ENCODE measurements around the gene KLHL12. TPM values are rescaled to one million over a fixed set of nuclear protein-coding genes. Genes with fewer than 3 reads are reported as not detected.

Gene KLHL12
- total and polyA plus RNA-seq, 7 experiments from 2014 or later = 12.1 to 28.0 (median 18.3) TPM

- H3K9me3 ChIP-seq (ENCODE audit: control insufficient read depth in 2 of 3, low read length in 3 of 3) = no peaks in the 10 kb centered on the region
- H3K4me3 ChIP-seq (ENCODE audit: low read length) = peak overlapping the region; percentile 67
- intact Hi-C loops (cut with micrococcal nuclease) = loop anchor here (1.0 to 5.0 kb wide), 12 partner anchors 9 to 1013 kb away; partner anchors contain the start of genes ADIPOR1 (in 2 of the 2), KLHL12 (in 2 of the 2), PPFIA4 (in 2 of the 2) and TMEM183A (in 2 of the 2)
- peak overlapping the region; percentile 90 to 98 (median 94) for H3K4me3 Mint-ChIP-seq
- peaks cover 0 to 13% (median 2%) of the 10 kb centered on the region in 5 donors for H3K36me3 Mint-ChIP-seq
- peak in 7 of 9 donors; percentile 19 to 51 (median 38) for DNase-seq
- ATAC-seq = no peak
- H3K27me3 Mint-ChIP-seq = peaks cover 0 to 5% (median 0%) of the 10 kb centered on the region in 5 donors
- ChIA-PET POLR2A (interaction anchor here (0.5 to 1.7 kb wide), 14 partner anchors 9 to 1443 kb away, joined by 3 to 10 read pairs (median 4); partner anchors contain the start of genes ADIPOR1, KLHL12, RABIF and TMEM183A), CTCF (interaction anchor here (0.7 to 1.5 kb wide), 5 partner anchors 8 to 40 kb away, joined by 3 to 7 read pairs (median 6); partner anchors contain the start of gene TMEM183A)
- no peaks in the 10 kb centered on the region for H3K27me3 ChIP-seq (ENCODE audit: control insufficient read depth in 2 of 2, insufficient read depth in 2 of 2, low read length in 2 of 2)
- peaks cover 14 to 20% of the 10 kb centered on the region in 2 donors for H3K4me1 ChIP-seq (ENCODE audit: control insufficient read depth in 2 of 2, insufficient read depth in 2 of 2, low read length in 2 of 2)
- H3K27ac ChIP-seq (ENCODE audit: low read depth, low read length) = peak overlapping the region; percentile 83
- no peaks in the 10 kb centered on the region for H3K9me3 Mint-ChIP-seq
- peaks cover 15 to 34% (median 27%) of the 10 kb centered on the region in 7 donors for H3K4me1 Mint-ChIP-seq
- H3K27ac Mint-ChIP-seq = peak overlapping the region; percentile 80 to 96 (median 94)
- H3K36me3 ChIP-seq (ENCODE audit: control insufficient read depth in 2 of 3, insufficient read depth in 3 of 3, low read length in 3 of 3) = peaks cover 0 to 24% (median 4%) of the 10 kb centered on the region in 3 experiments
Observed at GRCh38 chr1:202967684-202968281, 40.7 kb upstream of the KLHL12 start.

- peaks cover 0 to 40% (median 7%) of the 10 kb centered on the region in 3 experiments for H3K36me3 ChIP-seq (ENCODE audit: control insufficient read depth in 2 of 3, insufficient read depth in 3 of 3, low read length in 3 of 3)
- peak overlapping the region; percentile 89 for H3K4me3 ChIP-seq (ENCODE audit: low read length)
- Mint-ChIP-seq H3K9me3 (no peaks in the 10 kb centered on the region), H3K27me3 (no peaks in the 10 kb centered on the region), H3K4me1 (peaks cover 15 to 34% (median 27%) of the 10 kb centered on the region in 7 donors), H3K4me3 (peak overlapping the region; percentile 71 to 97 (median 82)), H3K36me3 (peaks cover 0 to 18% (median 3%) of the 10 kb centered on the region in 5 donors), H3K27ac (peak overlapping the region; percentile 65 to 88 (median 81))
- no peaks in the 10 kb centered on the region for H3K9me3 ChIP-seq (ENCODE audit: control insufficient read depth in 2 of 3, low read length in 3 of 3)
- DNase-seq (no peak), ATAC-seq (no peak)
- H3K27ac ChIP-seq (ENCODE audit: low read depth, low read length) = peak overlapping the region; percentile 87
- intact Hi-C loops (cut with micrococcal nuclease) = loop anchor here (2.0 to 5.0 kb wide), 6 partner anchors 13 to 1011 kb away; partner anchors contain the start of genes PCAT6 (in 1 of the 2), PPFIA4 (in 1 of the 2), PTPN7 (in 1 of the 2) and TIMM17A (in 1 of the 2)
- CTCF ChIA-PET = no interaction called here
- peaks cover 14 to 20% of the 10 kb centered on the region in 2 donors for H3K4me1 ChIP-seq (ENCODE audit: control insufficient read depth in 2 of 2, insufficient read depth in 2 of 2, low read length in 2 of 2)
- POLR2A ChIA-PET = interaction anchor here (0.6 to 1.2 kb wide), 3 partner anchors 37 to 978 kb away, joined by 3 to 4 read pairs (median 3); partner anchors contain the start of gene KLHL12
- H3K27me3 ChIP-seq (ENCODE audit: control insufficient read depth in 2 of 2, insufficient read depth in 2 of 2, low read length in 2 of 2) = no peaks in the 10 kb centered on the region
Observed at GRCh38 chr1:202966006-202966898, 39.2 kb upstream of the KLHL12 start.

- ATAC-seq = no peak
- Mint-ChIP-seq H3K4me1 (peaks cover 15 to 34% (median 27%) of the 10 kb centered on the region in 7 donors), H3K36me3 (peaks cover 0 to 22% (median 3%) of the 10 kb centered on the region in 5 donors), H3K4me3 (peak overlapping the region in 6 of 10 donors; percentile 12 to 97 (median 84)), H3K27ac (peak overlapping the region in 7 of 9 donors; percentile 62 to 88 (median 80)), H3K9me3 (no peaks in the 10 kb centered on the region), H3K27me3 (no peaks in the 10 kb centered on the region)
- Histone ChIP-seq H3K4me1 (ENCODE audit: control insufficient read depth in 2 of 2, insufficient read depth in 2 of 2, low read length in 2 of 2) (peaks cover 14 to 20% of the 10 kb centered on the region in 2 donors), H3K36me3 (ENCODE audit: control insufficient read depth in 2 of 3, insufficient read depth in 3 of 3, low read length in 3 of 3) (peaks cover 0 to 41% (median 7%) of the 10 kb centered on the region in 3 experiments), H3K27ac (ENCODE audit: low read depth, low read length) (peak overlapping the region; percentile 87), H3K4me3 (ENCODE audit: low read length) (no peak overlapping the region), H3K9me3 (ENCODE audit: control insufficient read depth in 2 of 3, low read length in 3 of 3) (no peaks in the 10 kb centered on the region), H3K27me3 (ENCODE audit: control insufficient read depth in 2 of 2, insufficient read depth in 2 of 2, low read length in 2 of 2) (no peaks in the 10 kb centered on the region)
- POLR2A ChIA-PET = no interaction called here
- CTCF ChIA-PET = no interaction called here
- no peak for DNase-seq
- intact Hi-C loops (cut with micrococcal nuclease) = loop anchor here in 1 of 2 donors (5.0 kb wide), 2 partner anchors 62 to 803 kb away; partner anchors contain the start of genes PPFIA4 and PTPN7
Observed at GRCh38 chr1:202965422-202965821, 38.4 kb upstream of the KLHL12 start.

GRCh38 chr1:202964791-202965410, 37.9 kb upstream of the KLHL12 start:
- H3K27me3 ChIP-seq (ENCODE audit: control insufficient read depth in 2 of 2, insufficient read depth in 2 of 2, low read length in 2 of 2) = no peaks in the 10 kb centered on the region

GRCh38 chr1:202961220-202961880, 34.3 kb upstream of the KLHL12 start:
- CTCF ChIA-PET = interaction anchor here (1.2 kb wide), 1 partner anchor 34 kb away, joined by 3 read pairs; the partner anchor contains the start of gene KLHL12
- no peak overlapping the region for H3K4me3 ChIP-seq (ENCODE audit: low read length)
- H3K4me1 ChIP-seq (ENCODE audit: control insufficient read depth in 2 of 2, insufficient read depth in 2 of 2, low read length in 2 of 2) = peaks cover 18% of the 10 kb centered on the region in 2 donors
- intact Hi-C loops (cut with micrococcal nuclease) = no loop called here
- no peaks in the 10 kb centered on the region for H3K9me3 ChIP-seq (ENCODE audit: control insufficient read depth in 2 of 3, low read length in 3 of 3)
- no peaks in the 10 kb centered on the region for H3K27me3 Mint-ChIP-seq
- H3K4me3 Mint-ChIP-seq = no peak overlapping the region
- ATAC-seq (no peak), DNase-seq (no peak)
- H3K27me3 ChIP-seq (ENCODE audit: control insufficient read depth in 2 of 2, insufficient read depth in 2 of 2, low read length in 2 of 2) = no peaks in the 10 kb centered on the region
- peaks cover 0 to 2% (median 0%) of the 10 kb centered on the region in 11 donors for H3K9me3 Mint-ChIP-seq
- H3K4me1 Mint-ChIP-seq = peaks cover 4 to 35% (median 29%) of the 10 kb centered on the region in 7 donors
- POLR2A ChIA-PET = no interaction called here
- peaks cover 0 to 22% (median 3%) of the 10 kb centered on the region in 5 donors for H3K36me3 Mint-ChIP-seq
- peak overlapping the region in 1 of 9 donors; percentile 52 for H3K27ac Mint-ChIP-seq
- H3K27ac ChIP-seq (ENCODE audit: low read depth, low read length) = no peak overlapping the region
- peaks cover 0 to 47% (median 7%) of the 10 kb centered on the region in 3 experiments for H3K36me3 ChIP-seq (ENCODE audit: control insufficient read depth in 2 of 3, insufficient read depth in 3 of 3, low read length in 3 of 3)

More at GRCh38 chr1:202964791-202965410, 37.9 kb upstream of the KLHL12 start:
- POLR2A ChIA-PET = interaction anchor here (0.5 to 1.5 kb wide), 3 partner anchors 9 to 43 kb away, joined by 3 to 5 read pairs (median 3); partner anchors contain the start of gene TMEM183A
- Histone ChIP-seq H3K27ac (ENCODE audit: low read depth, low read length) (no peak overlapping the region), H3K4me1 (ENCODE audit: control insufficient read depth in 2 of 2, insufficient read depth in 2 of 2, low read length in 2 of 2) (peaks cover 14 to 20% of the 10 kb centered on the region in 2 donors), H3K4me3 (ENCODE audit: low read length) (no peak overlapping the region), H3K36me3 (ENCODE audit: control insufficient read depth in 2 of 3, insufficient read depth in 3 of 3, low read length in 3 of 3) (peaks cover 0 to 41% (median 7%) of the 10 kb centered on the region in 3 experiments), H3K9me3 (ENCODE audit: control insufficient read depth in 2 of 3, low read length in 3 of 3) (no peaks in the 10 kb centered on the region)
- DNase-seq = no peak
- Mint-ChIP-seq H3K36me3 (peaks cover 0 to 22% (median 3%) of the 10 kb centered on the region in 5 donors), H3K4me3 (peak overlapping the region in 3 of 10 donors; percentile 2 to 48 (median 29)), H3K9me3 (no peaks in the 10 kb centered on the region), H3K27me3 (no peaks in the 10 kb centered on the region), H3K27ac (peak overlapping the region in 7 of 9 donors; percentile 24 to 88 (median 65)), H3K4me1 (peaks cover 15 to 34% (median 27%) of the 10 kb centered on the region in 7 donors)
- CTCF ChIA-PET = no interaction called here
- intact Hi-C loops (cut with micrococcal nuclease) = loop anchor here in 1 of 2 donors (5.0 kb wide), 2 partner anchors 62 to 803 kb away; partner anchors contain the start of genes PPFIA4 and PTPN7
- no peak for ATAC-seq
